ENCODE data around the gene CLIP1.

The CLIP1 gene

GRCh38 chr12:122352394-122352793, 70.1 kb downstream of the CLIP1 start:
- TF ChIP-seq REST (IDR thresholded peaks at IDR 0.05; ENCODE audit: low read depth): no peak
- TF ChIP-seq RAD21 (IDR thresholded peaks at IDR 0.05; ENCODE audit: low read depth): no peak
- no peak for TF ChIP-seq CREB1 (IDR thresholded peaks at IDR 0.05; ENCODE audit: low read depth)
- no peak for TF ChIP-seq FOXM1 (IDR thresholded peaks at IDR 0.05; ENCODE audit: borderline replicate concordance, low read depth)
- TF ChIP-seq EP300 (IDR thresholded peaks at IDR 0.05; ENCODE audit: borderline replicate concordance): no peak
- TF ChIP-seq NFIC (IDR thresholded peaks at IDR 0.05): no peak
- no peak for TF ChIP-seq TCF12 (IDR thresholded peaks at IDR 0.05; ENCODE audit: low read depth)
- TF ChIP-seq USF1 (IDR thresholded peaks at IDR 0.05): no peak
- no peak for TF ChIP-seq EGR1 (IDR thresholded peaks at IDR 0.05)
- no peak for TF ChIP-seq TEAD4 (IDR thresholded peaks at IDR 0.05)
- TF ChIP-seq MAX (IDR thresholded peaks at IDR 0.05): no peak
- TF ChIP-seq TAF1 (IDR thresholded peaks at IDR 0.05; ENCODE audit: low read depth): no peak
- no peak for TF ChIP-seq CEBPB (IDR thresholded peaks at IDR 0.05)
- TF ChIP-seq YY1 (IDR thresholded peaks at IDR 0.05; ENCODE audit: low read depth): no peak
- TF ChIP-seq ZBTB7A (IDR thresholded peaks at IDR 0.05; ENCODE audit: low read depth): no peak

- no peak for TF ChIP-seq REST (IDR thresholded peaks at IDR 0.05; ENCODE audit: low read depth)
- no peak for TF ChIP-seq TCF12 (IDR thresholded peaks at IDR 0.05; ENCODE audit: low read depth)
- TF ChIP-seq EP300 (IDR thresholded peaks at IDR 0.05; ENCODE audit: borderline replicate concordance): no peak
- no peak for TF ChIP-seq EGR1 (IDR thresholded peaks at IDR 0.05)
- no peak for TF ChIP-seq RAD21 (IDR thresholded peaks at IDR 0.05; ENCODE audit: low read depth)
- no peak for TF ChIP-seq TAF1 (IDR thresholded peaks at IDR 0.05; ENCODE audit: low read depth)
- TF ChIP-seq TEAD4 (IDR thresholded peaks at IDR 0.05): no peak
- no peak for TF ChIP-seq CREB1 (IDR thresholded peaks at IDR 0.05; ENCODE audit: low read depth)
- no peak for TF ChIP-seq CEBPB (IDR thresholded peaks at IDR 0.05)
Measured at GRCh38 chr12:122350141-122350848, 72.2 kb downstream of the CLIP1 start.

GRCh38 chr12:122349078-122349477, 73.4 kb downstream of the CLIP1 start:
- TF ChIP-seq MAX (IDR thresholded peaks at IDR 0.05) (no peak), FOXM1 (IDR thresholded peaks at IDR 0.05; ENCODE audit: borderline replicate concordance, low read depth) (no peak), ZBTB7A (IDR thresholded peaks at IDR 0.05; ENCODE audit: low read depth) (no peak), TEAD4 (IDR thresholded peaks at IDR 0.05) (no peak), USF1 (IDR thresholded peaks at IDR 0.05) (no peak), REST (IDR thresholded peaks at IDR 0.05; ENCODE audit: low read depth) (no peak), NFIC (IDR thresholded peaks at IDR 0.05) (no peak), EP300 (IDR thresholded peaks at IDR 0.05; ENCODE audit: borderline replicate concordance) (no peak), EGR1 (IDR thresholded peaks at IDR 0.05) (no peak), TAF1 (IDR thresholded peaks at IDR 0.05; ENCODE audit: low read depth) (no peak), RAD21 (IDR thresholded peaks at IDR 0.05; ENCODE audit: low read depth) (no peak)

GRCh38 chr12:122348505-122348904, 74.0 kb downstream of the CLIP1 start:
- TF ChIP-seq EGR1 (IDR thresholded peaks at IDR 0.05): no peak
- no peak for TF ChIP-seq FOXM1 (IDR thresholded peaks at IDR 0.05; ENCODE audit: borderline replicate concordance, low read depth)
- no peak for TF ChIP-seq TEAD4 (IDR thresholded peaks at IDR 0.05)
- no peak for TF ChIP-seq TAF1 (IDR thresholded peaks at IDR 0.05; ENCODE audit: low read depth)
- TF ChIP-seq REST (IDR thresholded peaks at IDR 0.05; ENCODE audit: low read depth): no peak
- no peak for TF ChIP-seq ZBTB7A (IDR thresholded peaks at IDR 0.05; ENCODE audit: low read depth)
- no peak for TF ChIP-seq MAX (IDR thresholded peaks at IDR 0.05)
- TF ChIP-seq RAD21 (IDR thresholded peaks at IDR 0.05; ENCODE audit: low read depth): no peak
- no peak for TF ChIP-seq EP300 (IDR thresholded peaks at IDR 0.05; ENCODE audit: borderline replicate concordance)
- TF ChIP-seq TCF12 (IDR thresholded peaks at IDR 0.05; ENCODE audit: low read depth): no peak
- no peak for TF ChIP-seq NFIC (IDR thresholded peaks at IDR 0.05)
